HUDEP-2 (cell line): Measurements from ENCODE around the gene GLB1L.
A peak's percentile ranks its signal among the peaks of the same experiment; 100 is the strongest.

Source experiments
- DNase-seq, 76 experiments: peaks; one replicate each; lab custom pipeline; 2025; ENCODE audit not compliant: unreplicated experiment in 76 of 76; lab: John Stamatoyannopoulos, UW

The GLB1L gene

DNA sequence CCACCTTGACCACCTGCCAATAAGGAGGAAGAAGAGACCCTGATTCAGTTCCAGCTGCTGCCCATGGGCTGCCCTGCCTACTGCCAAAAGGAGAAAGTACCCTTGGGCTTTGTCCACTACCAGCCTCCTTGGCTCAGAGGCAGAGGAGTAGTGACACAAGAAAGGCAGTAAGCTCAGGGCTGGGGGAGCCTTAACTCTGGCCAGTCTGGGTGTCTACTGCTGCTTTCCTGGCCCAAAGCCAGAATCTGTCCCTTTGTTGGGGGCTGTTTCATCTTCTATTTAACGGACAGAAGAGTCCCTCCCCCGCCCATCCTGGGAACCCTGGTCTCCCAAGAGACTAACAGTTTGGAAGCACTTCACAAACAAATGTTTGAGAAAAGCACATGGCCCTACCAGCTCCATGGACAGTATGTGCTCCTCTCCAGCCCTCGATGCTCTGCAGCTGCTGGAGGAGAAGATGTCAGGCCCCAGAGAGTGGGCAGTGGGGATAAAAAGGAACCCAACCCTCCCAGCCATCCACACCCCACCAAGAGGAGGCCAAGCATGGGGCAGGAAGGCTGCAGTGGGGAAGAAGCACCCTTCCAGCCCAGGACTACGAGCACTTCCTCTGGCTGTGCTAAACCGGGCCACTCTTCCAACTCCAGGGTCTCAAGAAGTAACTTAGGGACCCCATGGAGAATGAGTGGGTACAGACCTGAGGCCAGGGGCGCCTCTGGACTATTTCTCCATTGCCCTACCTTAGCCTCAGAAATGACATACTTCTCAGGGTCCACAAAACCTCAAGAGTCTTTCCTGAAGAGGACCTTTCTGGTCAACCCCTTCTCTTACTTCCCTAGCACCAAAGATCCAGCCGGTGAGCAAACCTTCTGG, 17.0 kb downstream of the GLB1L start:
- DNase-seq, result peak in 9 of 76 experiments; percentile 7 to 34 (median 21)

- DNase-seq, result no peak
Measured at GRCh38 chr2:219225350-219225749, 19.9 kb downstream of the GLB1L start.

DNA sequence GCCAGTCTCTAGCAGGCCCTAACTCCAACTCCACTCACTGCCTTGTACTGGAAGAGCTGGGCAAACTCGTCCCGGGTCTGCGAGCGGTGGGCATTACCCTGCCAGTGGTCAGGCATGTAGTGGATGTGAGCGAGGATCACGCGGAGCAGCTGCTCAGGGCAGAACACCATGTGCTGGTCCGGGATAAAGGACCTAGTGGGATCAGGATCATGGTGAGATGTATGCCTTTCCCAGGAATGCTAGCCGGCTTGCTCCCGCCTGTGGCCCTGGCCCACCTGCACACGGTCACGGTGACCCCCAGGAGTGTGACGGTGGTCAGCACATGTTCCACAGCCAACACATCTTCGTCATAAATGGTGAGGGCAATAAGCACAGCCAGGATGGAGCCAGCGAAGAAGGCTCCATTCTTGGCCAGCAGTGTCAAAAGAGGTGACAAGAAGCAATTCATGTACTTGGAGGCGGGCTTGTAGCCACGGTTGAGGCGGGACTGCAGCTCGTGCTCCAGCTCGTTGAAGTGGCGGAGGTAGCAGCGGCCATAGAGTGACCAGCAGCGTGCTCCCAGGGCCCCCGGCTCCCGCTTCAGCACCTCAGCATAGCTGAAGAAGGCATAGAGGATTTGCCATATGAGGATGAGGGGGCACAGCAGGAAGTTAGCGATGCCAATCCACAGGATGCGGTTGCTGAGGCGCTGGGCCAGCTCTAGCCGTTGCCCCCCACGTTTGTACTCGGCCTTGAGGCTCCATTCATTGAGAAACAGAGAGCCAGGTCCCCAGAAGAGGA, 21.2 kb downstream of the GLB1L start:
- DNase-seq, result no peak

- DNase-seq, result no peak
Measured at GRCh38 chr2:219221957-219222518, 23.2 kb downstream of the GLB1L start.

- peak in 1 of 76 experiments; percentile 4 for DNase-seq
Measured at GRCh38 chr2:219220652-219221402, 24.4 kb downstream of the GLB1L start.

- no peak for DNase-seq
Measured at GRCh38 chr2:219219784-219220532, 25.3 kb downstream of the GLB1L start.

DNA sequence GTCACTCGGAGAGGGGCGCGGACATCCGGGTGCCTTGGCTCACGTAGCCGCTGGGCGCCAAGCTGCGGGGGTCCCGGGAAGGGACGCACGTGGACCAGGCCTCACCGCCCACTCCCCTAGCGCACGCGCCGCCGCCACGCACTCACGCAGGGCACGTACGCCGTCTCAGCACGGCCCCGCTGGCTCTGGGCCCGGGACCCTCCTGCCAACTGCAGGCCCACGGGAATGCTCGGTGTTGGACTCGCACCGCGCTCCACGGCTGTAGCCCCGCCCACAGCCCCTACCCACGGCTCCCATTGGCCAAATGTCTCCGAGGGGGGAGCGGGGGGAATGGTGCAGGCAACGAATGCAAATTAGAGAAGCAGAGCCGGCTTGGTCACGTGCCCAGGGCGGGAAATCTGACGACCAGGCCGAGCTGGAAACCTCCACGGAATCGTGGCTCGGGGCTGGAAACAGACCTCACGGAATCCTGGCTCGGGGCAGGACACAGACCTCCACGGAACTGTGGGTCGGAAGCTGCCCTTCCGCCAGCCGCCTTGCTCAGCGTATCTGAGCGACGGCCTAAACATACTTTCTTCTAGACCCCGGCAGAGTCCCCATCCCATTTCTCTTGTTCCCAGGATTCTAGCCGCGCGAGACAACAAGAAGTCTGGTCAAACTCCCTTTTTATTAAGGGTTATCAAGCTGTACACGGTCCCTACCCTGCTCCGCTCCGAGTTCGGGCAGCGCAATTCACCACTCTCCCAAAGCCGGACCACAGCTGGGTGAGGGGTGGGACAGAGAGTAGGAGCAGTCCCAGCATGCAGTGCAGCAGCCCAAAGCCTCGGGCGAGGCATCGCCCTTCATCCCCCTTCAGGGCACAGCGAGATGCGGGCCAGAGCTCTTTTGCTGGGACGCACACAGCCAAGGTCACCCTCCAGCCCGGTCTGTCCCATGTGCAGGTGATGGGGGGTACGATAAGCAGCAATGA, 26.2 kb downstream of the GLB1L start, which contains the start of gene ABCB6:
TSS of gene ABCB6 (minus strand) at position 227 of the 970 bp plus-strand sequence. CDS start 285 bp downstream, outside the sequence.
- peak in 75 of 76 experiments; percentile 34 to 97 (median 92) for DNase-seq

- peak in 53 of 76 experiments; percentile 31 to 88 (median 64) for DNase-seq
Measured at GRCh38 chr2:219218217-219218731, 27.0 kb downstream of the GLB1L start.

DNA sequence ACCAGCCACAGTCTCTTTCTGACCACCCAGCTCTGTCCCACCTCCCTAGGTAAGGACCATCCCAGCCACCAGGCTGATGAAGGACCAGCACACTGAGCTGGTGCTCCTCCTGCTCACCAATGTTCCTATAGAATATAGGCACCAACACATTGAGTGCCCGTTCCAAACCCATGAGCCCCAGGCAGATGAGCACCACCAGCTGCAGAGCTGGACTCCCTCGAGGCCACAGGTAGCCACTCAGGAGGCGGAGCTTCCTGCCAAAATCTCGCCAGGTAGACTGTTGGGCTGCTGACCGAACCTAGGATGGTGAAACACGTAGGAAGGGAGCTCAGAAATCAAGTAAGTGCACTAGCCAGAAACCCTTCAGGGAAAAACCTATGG, 28.7 kb downstream of the GLB1L start:
- no peak for DNase-seq

- no peak for DNase-seq
Measured at GRCh38 chr2:219215871-219216534, 29.2 kb downstream of the GLB1L start.

GRCh38 chr2:219214786-219215185, 30.5 kb downstream of the GLB1L start:
- no peak for DNase-seq

DNA sequence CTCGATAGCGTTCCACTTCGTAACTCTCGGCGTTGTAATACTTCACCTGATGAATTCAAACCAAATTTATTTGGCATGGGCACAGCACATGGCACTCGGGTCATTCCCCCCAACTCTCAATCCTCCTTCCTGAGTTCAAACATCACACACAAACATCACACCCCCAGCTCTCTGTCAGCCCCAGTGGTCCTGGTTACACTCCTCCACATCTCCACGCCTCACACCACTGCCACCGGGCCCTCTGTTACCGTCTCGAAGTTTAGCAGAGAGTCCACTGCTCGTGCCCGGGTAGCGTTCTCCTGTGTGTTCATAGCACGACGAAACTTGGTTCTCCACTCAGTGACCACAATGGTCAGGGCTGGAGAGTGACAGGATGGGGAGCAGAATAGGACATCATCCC, 31.1 kb downstream of the GLB1L start:
- no peak for DNase-seq

GRCh38 chr2:219213486-219214071, 31.7 kb downstream of the GLB1L start:
- DNase-seq, result no peak

- no peak for DNase-seq
Measured at GRCh38 chr2:219213026-219213415, 32.2 kb downstream of the GLB1L start.

GRCh38 chr2:219210886-219211362, 34.3 kb downstream of the GLB1L start:
- no peak for DNase-seq

DNA sequence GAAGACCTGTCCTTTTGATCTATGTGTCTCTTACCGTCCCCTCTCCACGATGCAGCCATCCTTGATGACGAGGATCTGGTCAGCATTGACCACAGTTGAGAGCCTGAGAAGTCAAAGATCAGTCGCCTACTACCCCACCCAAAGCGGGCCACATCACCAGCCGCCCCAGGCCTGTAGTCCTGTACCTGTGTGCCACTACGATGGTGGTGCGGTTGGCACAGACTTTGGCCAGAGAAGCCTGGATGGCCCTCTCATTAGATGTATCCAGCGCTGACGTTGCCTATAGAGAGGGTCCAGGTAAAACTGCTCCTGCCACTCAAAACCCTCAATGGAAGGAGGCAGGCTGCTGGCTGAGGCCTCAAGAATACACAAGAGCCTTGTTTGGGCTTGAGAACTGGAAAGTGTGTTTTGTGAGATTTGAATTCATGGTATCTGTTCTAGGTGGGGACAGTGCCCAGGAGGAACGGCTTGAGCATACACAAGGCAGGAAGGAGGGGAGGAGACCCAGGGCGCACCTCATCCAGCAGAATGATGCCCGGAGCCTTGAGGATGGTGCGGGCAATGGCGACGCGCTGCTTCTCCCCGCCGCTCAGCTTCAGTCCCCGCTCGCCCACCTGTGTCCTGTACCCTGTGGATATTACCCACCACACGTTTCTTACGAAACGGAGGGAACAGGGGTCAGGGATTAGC, 34.9 kb downstream of the GLB1L start:
- DNase-seq, result no peak
